Keratinocyte (primary cell): ENCODE results near the gene DDIT4. TPM values are rescaled to one million over a fixed set of nuclear protein-coding genes. Genes with fewer than 3 reads are reported as not detected.

Experiments used
- DNase-seq: peaks from one replicate; pipeline ENCODE4 v3.0.0-alpha.2; 2011; ENCODE audit warnings: low read depth, missing footprints, low spot score
- FAIRE-seq: peaks from 2 replicates; lab custom pipeline; 2011; peaks lifted over from hg19 to GRCh38; lab: Jason Lieb, UNC
- H2AFZ ChIP-seq: 2 replicates; pipeline ENCODE4 v1.6.0; 2012; ENCODE audit warnings: low read length, control low read depth, inconsistent platforms; ENCODE audit not compliant: control insufficient read depth
- H3K27ac ChIP-seq: 2 replicates; pipeline ENCODE4 v1.5.1; 2011; ENCODE audit warnings: low read length; ENCODE audit not compliant: control insufficient read depth, insufficient read depth
- H3K27me3 ChIP-seq: 3 replicates; pipeline ENCODE4 v1.6.0; 2011; ENCODE audit warnings: low read length; ENCODE audit not compliant: control insufficient read depth, insufficient read depth; ENCODE audit errors: extremely low read depth
- H3K36me3 ChIP-seq, 2 experiments: 2 replicates in 1 of 2; 3 replicates in 1 of 2; pipeline ENCODE4 v1.5.1; 2011; ENCODE audit warnings: low read length in 2 of 2, mild to moderate bottlenecking in 1 of 2; ENCODE audit not compliant: control insufficient read depth in 2 of 2, insufficient read depth in 2 of 2; ENCODE audit errors: extremely low read depth in 1 of 2
- H3K4me1 ChIP-seq: 3 replicates; pipeline ENCODE4 v1.5.1; 2011; ENCODE audit warnings: low read length; ENCODE audit not compliant: control insufficient read depth, insufficient read depth; ENCODE audit errors: extremely low read depth
- H3K4me2 ChIP-seq: 3 replicates; pipeline ENCODE4 v1.6.0; 2011; ENCODE audit warnings: low read depth, low read length; ENCODE audit not compliant: control insufficient read depth, insufficient read depth; ENCODE audit errors: extremely low read depth
- H3K4me3 ChIP-seq, 3 experiments: fragments of 200-600 bp in 1 of 3; sonication (generic) in 1 of 3; 2 replicates in 2 of 3; 3 replicates in 1 of 3; pipeline ENCODE4 v1.5.1; 2011 to 2016; ENCODE audit warnings: low read length in 3 of 3, mild to moderate bottlenecking in 3 of 3, control low read depth in 2 of 3, inconsistent platforms in 1 of 3, low read depth in 1 of 3, mixed read lengths in 1 of 3, mixed run types in 1 of 3, moderate library complexity in 1 of 3; ENCODE audit not compliant: control insufficient read depth in 2 of 3, insufficient read depth in 2 of 3; ENCODE audit errors: extremely low read depth in 1 of 3
- H3K79me2 ChIP-seq: 2 replicates; pipeline ENCODE4 v1.6.0; 2012; ENCODE audit warnings: low read length; ENCODE audit not compliant: control insufficient read depth, insufficient read depth
- H3K9ac ChIP-seq: 3 replicates; pipeline ENCODE4 v1.6.0; 2011; ENCODE audit warnings: low read length; ENCODE audit not compliant: control insufficient read depth, insufficient read depth; ENCODE audit errors: extremely low read depth
- H3K9me1 ChIP-seq: 3 replicates; pipeline ENCODE4 v1.6.0; 2011; ENCODE audit warnings: low read length; ENCODE audit not compliant: control insufficient read depth, insufficient read depth; ENCODE audit errors: extremely low read depth
- H3K9me3 ChIP-seq: 2 replicates; pipeline ENCODE4 v1.5.1; 2012; ENCODE audit warnings: low read depth, low read length; ENCODE audit not compliant: control insufficient read depth
- H4K20me1 ChIP-seq: 3 replicates; pipeline ENCODE4 v1.6.0; 2011; ENCODE audit warnings: low read length; ENCODE audit not compliant: control insufficient read depth, insufficient read depth; ENCODE audit errors: extremely low read depth
- CTCF ChIP-seq, 3 experiments: IDR thresholded peaks in 1 of 3; conservative IDR thresholded peaks in 1 of 3; optimal IDR thresholded peaks in 1 of 3; 2 replicates in 2 of 3; 3 replicates in 1 of 3; pipeline versions ENCODE3 to v1.5.1; 2011; ENCODE audit warnings: low read length in 3 of 3, mild to moderate bottlenecking in 3 of 3, moderate library complexity in 2 of 3, control low read depth in 1 of 3, inconsistent platforms in 1 of 3; ENCODE audit not compliant: insufficient read depth in 2 of 3; ENCODE audit errors: extremely low read depth in 1 of 3
- EZH2 ChIP-seq: IDR thresholded peaks from one replicate; pipeline ENCODE4 v1.6.1; 2012; ENCODE audit warnings: inconsistent platforms, mild to moderate bottlenecking, low read length, moderate library complexity
- dilution Hi-C: fragments of 300-500 bp; cut with MboI; formaldehyde crosslinking; loops from one replicate; pipeline ENCODE4 v1.7.0; 2020; ENCODE audit warnings: low sequenced_read_pairs; ENCODE audit not compliant: extremely low pct_ligation_motif_present
- polyA plus RNA-seq, 5 experiments: library from polyadenylated mRNA; depleted of rRNA in 3 of 5; stranded (reverse) in 3 of 5; stranded (forward) in 1 of 5; unstranded in 1 of 5; fragments of >200 nt; gene quantifications; 1 replicate in 1 of 5; 2 replicates in 3 of 5; 3 replicates in 1 of 5; pipeline versions ENCODE4 v1.2.1 to v1.2.3, GENCODE V29; 2011 to 2012; ENCODE audit warnings: missing spikeins in 2 of 5, low read depth in 1 of 5, low replicate concordance in 1 of 5

Gene DDIT4
- polyA plus RNA-seq, 1 donor (not counting 4 experiments of a cell fraction or from before 2014, with no cell fraction given), result 248 TPM

- DNase-seq (no peak), FAIRE-seq (peak; percentile 72)
- Histone ChIP-seq H3K9ac (peak overlapping the region; percentile 70), H3K4me2 (peak overlapping the region; percentile 69), H4K20me1 (no peaks in the 10 kb centered on the region), H3K27ac (peak overlapping the region; percentile 78), H3K36me3 (no peaks in the 10 kb centered on the region), H3K9me1 (peaks cover 1% of the 10 kb centered on the region), H3K9me3 (no peaks in the 10 kb centered on the region), H3K27me3 (no peaks in the 10 kb centered on the region), H2AFZ (peak overlapping the region; percentile 77), H3K79me2 (no peaks in the 10 kb centered on the region), H3K4me3 (peak overlapping the region in 2 of 3 experiments; percentile 13 to 19), H3K4me1 (peaks cover 33% of the 10 kb centered on the region)
- dilution Hi-C loops, result no loop called here
- no peak for TF ChIP-seq EZH2
- peak in 2 of 3 experiments; percentile 12 to 57 for TF ChIP-seq CTCF (optimal IDR thresholded peaks at IDR 0.05 in 1 of 3, IDR thresholded peaks at IDR 0.05 in 1 of 3, conservative IDR thresholded peaks at IDR 0.05 in 1 of 3; ENCODE audit: extremely low read depth in 1 of 3, insufficient read depth in 2 of 3, low read length in 3 of 3)
Observed at GRCh38 chr10:72254813-72255568, 18.7 kb upstream of the DDIT4 start.

DNA sequence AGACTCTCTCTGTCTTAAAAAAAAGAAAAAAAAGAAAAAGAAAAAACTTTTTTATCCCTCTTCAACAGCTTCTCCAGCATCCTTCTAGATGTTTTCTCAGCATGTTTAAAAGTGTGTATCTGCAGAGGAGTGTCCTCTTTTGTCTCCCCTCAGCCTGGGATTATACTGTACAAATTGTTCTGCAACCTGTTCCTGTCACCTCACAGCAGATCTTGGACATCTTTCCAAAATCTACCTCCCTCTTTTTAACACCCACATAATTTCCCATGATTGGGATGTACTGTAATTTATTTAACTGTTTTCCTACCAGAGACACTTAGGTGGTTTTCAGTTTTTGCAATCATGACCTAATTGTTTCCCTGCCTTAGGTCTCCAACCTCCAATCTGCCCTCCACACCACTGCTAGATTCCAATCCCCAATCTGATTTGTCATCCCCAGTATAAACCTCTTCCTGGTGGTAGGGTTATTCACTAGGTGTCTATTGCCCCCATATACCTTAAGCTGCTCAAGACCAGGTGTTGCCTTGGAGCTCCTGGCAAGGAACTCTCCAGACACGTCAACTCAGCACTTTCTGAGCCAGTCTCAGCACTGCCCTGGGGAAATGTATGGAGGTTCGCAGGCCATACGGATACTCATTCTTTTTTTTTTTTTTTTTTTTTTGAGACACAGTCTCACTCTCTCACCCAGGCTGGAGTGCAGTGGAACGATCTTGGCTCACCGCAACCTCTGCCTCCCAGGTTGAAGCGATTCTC, 17.6 kb upstream of the DDIT4 start:
- peak; percentile 46 for DNase-seq
- Histone ChIP-seq H3K9me3 (no peaks in the 10 kb centered on the region), H3K4me1 (peaks cover 38% of the 10 kb centered on the region), H2AFZ (no peak overlapping the region), H3K79me2 (no peaks in the 10 kb centered on the region), H4K20me1 (no peaks in the 10 kb centered on the region), H3K9me1 (peaks cover 2% of the 10 kb centered on the region), H3K27ac (peak overlapping the region; percentile 78), H3K36me3 (no peaks in the 10 kb centered on the region), H3K27me3 (no peaks in the 10 kb centered on the region), H3K4me3 (no peak overlapping the region), H3K4me2 (no peak overlapping the region), H3K9ac (no peak overlapping the region)
- TF ChIP-seq EZH2 (no peak), CTCF (optimal IDR thresholded peaks at IDR 0.05 in 1 of 3, IDR thresholded peaks at IDR 0.05 in 1 of 3, conservative IDR thresholded peaks at IDR 0.05 in 1 of 3; ENCODE audit: extremely low read depth in 1 of 3, insufficient read depth in 2 of 3, low read length in 3 of 3) (no peak)
- dilution Hi-C loops, result no loop called here
- no peak for FAIRE-seq
